HepG2 (cell line): ENCODE data around the gene TREX2.

ENCODE experiments used
- CBX5 ChIP-seq: sonication (generic); formaldehyde crosslinking; IDR thresholded peaks from 2 replicates; pipeline ENCODE4 v1.4.0; 2020; ENCODE audit warnings: missing genetic modification reagents, borderline replicate concordance
- CTCF ChIP-seq: sonication (generic); formaldehyde crosslinking; IDR thresholded peaks from 2 replicates; pipeline ENCODE4 v1.5.0; 2020; ENCODE audit warnings: mild to moderate bottlenecking, missing genetic modification reagents, moderate library complexity
- ELF1 ChIP-seq: sonication (generic); formaldehyde crosslinking; IDR thresholded peaks from 2 replicates; pipeline ENCODE4 v1.4.0; 2020; ENCODE audit warnings: missing genetic modification reagents
- FOSL2 ChIP-seq: sonication (generic); formaldehyde crosslinking; IDR thresholded peaks from 2 replicates; pipeline ENCODE4 v1.4.0; 2020; ENCODE audit warnings: missing genetic modification reagents
- MAFK ChIP-seq, 2 experiments: IDR thresholded peaks in 1 of 2; conservative IDR thresholded peaks in 1 of 2; 2 replicates each; pipeline ENCODE4 v1.6.1; 2011; ENCODE audit warnings: improper control_type of control experiment in 2 of 2, low read length in 2 of 2
- MTA1 ChIP-seq: sonication (generic); formaldehyde crosslinking; IDR thresholded peaks from 2 replicates; pipeline ENCODE4 v1.4.0; 2020; ENCODE audit warnings: missing genetic modification reagents, mild to moderate bottlenecking, borderline replicate concordance
- MTERF4 ChIP-seq: sonication (generic); formaldehyde crosslinking; IDR thresholded peaks from 2 replicates; pipeline ENCODE4 v1.8.0; 2023; ENCODE audit warnings: mild to moderate bottlenecking, missing genetic modification reagents
- PRDM4 ChIP-seq: sonication (generic); formaldehyde crosslinking; IDR thresholded peaks from 2 replicates; pipeline ENCODE4 v1.9.0; 2021; ENCODE audit warnings: missing genetic modification reagents, borderline replicate concordance
- TBP ChIP-seq: sonication (generic); formaldehyde crosslinking; IDR thresholded peaks from 2 replicates; pipeline ENCODE4 v1.5.0; 2020; ENCODE audit warnings: missing genetic modification reagents
- ZNF138 ChIP-seq: sonication (generic); formaldehyde crosslinking; IDR thresholded peaks from 2 replicates; pipeline ENCODE4 v1.5.0; 2020; ENCODE audit warnings: mild to moderate bottlenecking, low read depth, missing genetic modification reagents
- ZNF281 ChIP-seq: sonication (generic); formaldehyde crosslinking; IDR thresholded peaks from 2 replicates; pipeline ENCODE4 v1.4.0; 2020; ENCODE audit warnings: missing genetic modification reagents, borderline replicate concordance
- ZNF546 ChIP-seq: sonication (generic); formaldehyde crosslinking; conservative IDR thresholded peaks from 2 replicates; pipeline ENCODE4 v1.8.1; 2023; ENCODE audit warnings: mild to moderate bottlenecking, missing genetic modification reagents
- ZSCAN29 ChIP-seq: sonication (generic); formaldehyde crosslinking; conservative IDR thresholded peaks from 2 replicates; pipeline ENCODE4 v1.4.0; 2020; ENCODE audit warnings: mild to moderate bottlenecking, missing genetic modification reagents

- TF ChIP-seq PRDM4 (CRISPR knock-in tag) (no peak), ZNF281 (CRISPR knock-in tag) (no peak), MTA1 (CRISPR knock-in tag) (no peak), ZSCAN29 (CRISPR knock-in tag) (no peak), TBP (no peak), MTERF4 (no peak), CTCF (CRISPR knock-in tag) (no peak), CBX5 (no peak), MAFK (conservative IDR thresholded peaks at IDR 0.05 in 1 of 2, IDR thresholded peaks at IDR 0.05 in 1 of 2; ENCODE audit: low read length in 2 of 2) (no peak), ZNF138 (CRISPR knock-in tag) (no peak), FOSL2 (CRISPR knock-in tag) (no peak), ELF1 (CRISPR knock-in tag) (no peak), ZNF546 (CRISPR knock-in tag) (no peak)
Observed at GRCh38 chrX:153455571-153455970, 9.7 kb upstream of the TREX2 start.
